Naive B cell (primary cell): ENCODE results near the gene ARHGAP24. TPM values are rescaled to one million over a fixed set of nuclear protein-coding genes. Genes with fewer than 3 reads are reported as not detected.

Experiments used
- ATAC-seq, 2 donors: fragments of 150-1000 bp; cut with Tn5 transposase; 2 replicates each; pipeline ENCODE4 v1.10.0; 2021; ENCODE audit warnings: low read depth in 2 of 2, mild to moderate bottlenecking in 2 of 2, moderate library complexity in 2 of 2
- DNase-seq: peaks from one replicate; pipeline ENCODE4 v3.0.0; 2022
- H3K27ac Mint-ChIP-seq, 6 donors: one replicate each; pipeline ENCODE4 v1.8.0; 2020 to 2022; ENCODE audit warnings: mild to moderate bottlenecking in 6 of 6, mixed read lengths in 6 of 6, moderate library complexity in 5 of 6, inconsistent platforms in 2 of 6
- H3K27me3 Mint-ChIP-seq, 3 donors: one replicate each; pipeline ENCODE4 v1.8.0; 2021 to 2022; ENCODE audit warnings: mixed read lengths in 3 of 3, mild to moderate bottlenecking in 1 of 3
- H3K36me3 Mint-ChIP-seq, 2 donors: one replicate each; pipeline ENCODE4 v1.8.0; 2020 to 2022; ENCODE audit warnings: mixed read lengths in 2 of 2, inconsistent platforms in 1 of 2, mild to moderate bottlenecking in 1 of 2
- H3K4me1 Mint-ChIP-seq, 3 donors: one replicate each; pipeline ENCODE4 v1.8.0; 2020 to 2022; ENCODE audit warnings: mixed read lengths in 3 of 3, inconsistent platforms in 1 of 3, mild to moderate bottlenecking in 1 of 3, moderate library complexity in 1 of 3
- H3K4me3 Mint-ChIP-seq, 8 donors: one replicate each; pipeline ENCODE4 v1.8.0; 2020 to 2022; ENCODE audit warnings: mild to moderate bottlenecking in 8 of 8, mixed read lengths in 8 of 8, moderate library complexity in 8 of 8, inconsistent platforms in 2 of 8
- H3K9me3 Mint-ChIP-seq, 7 donors: one replicate each; pipeline ENCODE4 v1.8.0; 2020 to 2022; ENCODE audit warnings: mixed read lengths in 7 of 7, mild to moderate bottlenecking in 5 of 7, inconsistent platforms in 2 of 7, moderate library complexity in 1 of 7
- polyA plus RNA-seq, 6 donors: library from polyadenylated mRNA; unstranded; fragments of 300-500 nt; fragmentation: Illumina TruSeq; gene quantifications; one replicate each; pipeline ENCODE4 v1.2.3, GENCODE V29; 2021; ENCODE audit warnings: low read depth in 6 of 6

The ARHGAP24 gene
- polyA plus RNA-seq, 6 donors from 2014 or later = 32.0 to 136 (median 109) TPM

DNA sequence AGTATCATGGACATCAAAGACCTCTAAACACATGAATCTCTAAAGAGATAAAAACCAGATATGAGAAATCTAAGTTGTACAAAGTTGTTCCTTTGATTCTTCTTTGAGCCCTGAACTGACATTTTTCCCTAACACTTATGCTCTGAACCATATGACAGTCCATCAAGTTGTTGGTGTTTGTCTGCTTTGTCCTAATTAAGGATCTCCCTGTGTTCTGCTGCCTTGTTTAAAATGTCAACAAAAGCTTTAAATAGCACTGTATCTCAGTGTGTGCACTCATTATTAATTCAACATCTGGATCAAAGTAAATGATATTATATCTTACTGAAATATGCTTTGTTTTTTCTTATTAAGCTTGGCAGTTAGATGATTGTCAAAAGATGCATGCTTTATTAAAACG, 563.1 kb downstream of the ARHGAP24 start:
- no peak overlapping the region for H3K4me3 Mint-ChIP-seq
- H3K9me3 Mint-ChIP-seq = peaks cover 0 to 3% (median 0%) of the 10 kb centered on the region in 7 donors
- H3K27ac Mint-ChIP-seq = peak overlapping the region in 1 of 6 donors; percentile 71

DNA sequence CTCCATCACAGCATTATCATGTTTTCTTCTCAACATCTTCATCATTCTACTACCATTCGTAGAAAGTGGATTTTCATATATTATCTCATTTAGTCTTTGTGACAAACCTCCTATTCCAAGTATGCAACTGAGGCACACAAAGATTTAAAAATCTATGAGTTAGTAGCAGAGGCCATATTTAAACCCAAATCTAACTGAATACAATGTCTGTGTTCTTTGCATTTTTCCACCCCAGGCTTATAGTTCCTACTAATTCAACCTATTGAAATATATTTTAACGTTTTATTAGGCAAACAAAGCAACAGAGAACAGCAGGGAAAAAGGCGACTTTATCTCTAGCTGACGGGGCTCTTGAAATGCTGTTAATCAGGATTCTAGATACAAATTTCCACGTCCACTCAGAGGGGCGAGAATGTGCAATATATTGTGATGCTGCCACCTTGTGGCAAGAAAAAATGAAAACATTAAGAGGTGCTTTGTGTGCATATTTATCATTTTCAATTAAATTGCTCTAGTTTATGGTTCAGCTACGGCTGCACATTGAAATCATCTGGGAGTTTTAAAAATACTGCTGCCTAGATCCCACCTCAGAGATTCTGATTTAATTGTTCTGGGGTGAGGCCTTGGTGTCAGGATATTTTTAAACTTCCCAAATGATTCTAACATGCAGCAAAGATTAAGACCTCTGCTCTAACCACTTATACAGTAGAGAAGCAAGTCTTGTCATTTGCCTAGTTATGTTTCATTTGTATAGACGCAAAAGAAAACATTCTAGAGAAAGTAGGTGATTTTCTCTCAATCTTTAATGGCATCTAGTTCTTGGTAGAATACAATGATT, 569.0 kb downstream of the ARHGAP24 start:
- Mint-ChIP-seq H3K27ac (no peak overlapping the region), H3K4me3 (no peak overlapping the region), H3K9me3 (peaks cover 0 to 3% (median 0%) of the 10 kb centered on the region in 7 donors), H3K27me3 (no peaks in the 10 kb centered on the region), H3K4me1 (no peaks in the 10 kb centered on the region), H3K36me3 (no peaks in the 10 kb centered on the region)
- DNase-seq (peak; percentile 43), ATAC-seq (peak; percentile 44 to 49)

More for the DNA sequence above, 563.1 kb downstream of the ARHGAP24 start:
- no peaks in the 10 kb centered on the region for H3K36me3 Mint-ChIP-seq
- ATAC-seq (no peak), DNase-seq (no peak)
- peaks cover 0 to 10% (median 6%) of the 10 kb centered on the region in 3 donors for H3K27me3 Mint-ChIP-seq
- no peaks in the 10 kb centered on the region for H3K4me1 Mint-ChIP-seq

DNA sequence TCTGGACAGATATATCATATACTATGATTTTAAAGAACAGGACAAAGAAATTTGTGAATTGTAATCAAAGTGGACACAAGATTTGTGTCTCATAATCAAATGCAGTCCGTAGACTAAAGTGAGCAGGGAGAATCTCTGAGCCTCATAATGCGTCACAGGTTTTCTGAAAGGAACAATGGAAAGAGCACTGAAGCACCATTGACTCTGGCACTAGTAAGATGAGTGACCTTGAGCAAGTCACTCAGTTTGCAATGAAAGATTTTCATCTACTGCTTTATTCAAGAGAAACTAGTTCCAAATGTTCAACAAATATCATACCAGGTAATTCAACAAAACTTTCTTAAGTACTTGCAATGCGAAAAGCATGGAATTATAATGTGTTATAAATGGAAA, 569.6 kb downstream of the ARHGAP24 start:
- DNase-seq = no peak

DNA sequence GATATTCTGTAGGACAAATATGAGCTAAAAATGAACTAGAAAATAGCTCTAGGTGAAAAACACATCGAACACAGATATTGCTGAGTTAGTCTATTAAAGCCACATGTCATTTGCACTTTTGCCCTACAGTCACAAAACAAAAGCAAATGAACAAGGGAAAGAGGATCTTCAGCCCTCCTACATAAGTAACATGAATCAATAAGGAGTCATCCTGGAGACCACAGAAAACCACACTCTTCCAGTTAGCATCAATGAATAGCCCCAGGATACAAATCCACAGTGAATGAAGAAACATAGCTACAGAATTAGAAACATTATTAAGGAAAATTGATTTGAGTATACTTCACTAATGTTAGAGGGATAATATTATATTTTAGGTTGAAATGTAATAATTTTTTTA, 573.5 kb downstream of the ARHGAP24 start:
- Mint-ChIP-seq H3K27ac (no peak overlapping the region), H3K36me3 (no peaks in the 10 kb centered on the region), H3K9me3 (no peaks in the 10 kb centered on the region), H3K4me1 (no peaks in the 10 kb centered on the region), H3K27me3 (no peaks in the 10 kb centered on the region), H3K4me3 (no peak overlapping the region)
- ATAC-seq = no peak
- DNase-seq = no peak

More for the DNA sequence above, 569.6 kb downstream of the ARHGAP24 start:
- no peaks in the 10 kb centered on the region for H3K27me3 Mint-ChIP-seq
- H3K4me3 Mint-ChIP-seq = no peak overlapping the region
- no peak for ATAC-seq
- peaks cover 0 to 3% (median 0%) of the 10 kb centered on the region in 7 donors for H3K9me3 Mint-ChIP-seq
- no peak overlapping the region for H3K27ac Mint-ChIP-seq
- no peaks in the 10 kb centered on the region for H3K4me1 Mint-ChIP-seq
- H3K36me3 Mint-ChIP-seq = no peaks in the 10 kb centered on the region

DNA sequence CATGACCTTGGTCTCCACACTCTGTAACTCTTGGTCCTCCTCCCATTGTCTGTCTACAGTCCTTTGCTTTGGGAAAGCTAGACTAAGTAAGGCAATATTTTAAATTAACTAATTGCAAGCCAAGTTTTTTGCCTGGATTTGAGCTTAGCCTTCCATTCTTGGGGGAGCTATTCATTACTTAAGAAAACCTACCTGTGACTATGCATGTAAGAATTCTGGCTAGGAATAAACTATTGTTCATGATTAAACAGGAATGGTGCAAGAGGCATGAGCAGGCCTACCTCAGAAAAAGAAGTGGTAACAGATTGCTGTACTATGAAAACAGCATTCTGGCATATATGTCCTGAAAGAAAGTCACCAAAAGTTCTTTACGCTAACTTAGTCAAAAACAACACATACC, 575.5 kb downstream of the ARHGAP24 start:
- DNase-seq (no peak), ATAC-seq (no peak)
- Mint-ChIP-seq H3K36me3 (no peaks in the 10 kb centered on the region), H3K9me3 (no peaks in the 10 kb centered on the region), H3K4me3 (no peak overlapping the region), H3K4me1 (no peaks in the 10 kb centered on the region), H3K27me3 (no peaks in the 10 kb centered on the region), H3K27ac (no peak overlapping the region)
